Measurements from ENCODE around the gene CCN2.

DNA sequence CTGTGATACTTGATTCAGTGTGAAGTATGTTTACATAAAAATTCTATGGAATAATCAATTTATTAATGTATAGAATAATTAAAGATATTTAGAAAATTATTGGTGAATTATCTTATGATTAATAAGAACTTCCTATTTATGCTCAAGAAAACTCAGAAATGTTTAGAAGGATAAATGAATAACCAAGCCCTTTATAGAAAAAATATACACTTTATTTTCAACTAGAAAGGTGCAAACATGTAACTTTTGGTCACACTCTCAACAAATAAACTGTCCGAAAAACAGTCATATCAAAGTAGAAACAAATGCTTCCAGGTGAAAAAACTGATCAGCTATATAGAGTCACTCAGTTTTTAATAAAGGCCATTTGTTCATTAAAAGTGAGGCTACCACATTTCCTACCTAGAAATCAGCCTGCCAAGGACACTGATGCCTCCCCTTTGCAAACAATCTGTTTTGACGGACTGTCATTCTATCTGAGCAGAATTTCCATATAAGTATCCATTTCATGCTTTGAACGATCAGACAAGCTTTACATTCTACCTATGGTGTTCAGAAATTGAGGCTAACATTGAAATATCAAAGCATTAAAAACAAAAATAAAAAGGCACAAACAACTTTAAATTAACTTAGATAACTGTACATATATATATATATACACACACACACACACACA is 3.0 kb downstream of the CCN2 start:
- TF ChIP-seq, protein P1, sequence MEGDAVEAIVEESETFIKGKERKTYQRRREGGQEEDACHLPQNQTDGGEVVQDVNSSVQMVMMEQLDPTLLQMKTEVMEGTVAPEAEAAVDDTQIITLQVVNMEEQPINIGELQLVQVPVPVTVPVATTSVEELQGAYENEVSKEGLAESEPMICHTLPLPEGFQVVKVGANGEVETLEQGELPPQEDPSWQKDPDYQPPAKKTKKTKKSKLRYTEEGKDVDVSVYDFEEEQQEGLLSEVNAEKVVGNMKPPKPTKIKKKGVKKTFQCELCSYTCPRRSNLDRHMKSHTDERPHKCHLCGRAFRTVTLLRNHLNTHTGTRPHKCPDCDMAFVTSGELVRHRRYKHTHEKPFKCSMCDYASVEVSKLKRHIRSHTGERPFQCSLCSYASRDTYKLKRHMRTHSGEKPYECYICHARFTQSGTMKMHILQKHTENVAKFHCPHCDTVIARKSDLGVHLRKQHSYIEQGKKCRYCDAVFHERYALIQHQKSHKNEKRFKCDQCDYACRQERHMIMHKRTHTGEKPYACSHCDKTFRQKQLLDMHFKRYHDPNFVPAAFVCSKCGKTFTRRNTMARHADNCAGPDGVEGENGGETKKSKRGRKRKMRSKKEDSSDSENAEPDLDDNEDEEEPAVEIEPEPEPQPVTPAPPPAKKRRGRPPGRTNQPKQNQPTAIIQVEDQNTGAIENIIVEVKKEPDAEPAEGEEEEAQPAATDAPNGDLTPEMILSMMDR (IDR thresholded peaks at IDR 0.05) = no peak
- no peak for TF ChIP-seq EZH2 (IDR thresholded peaks at IDR 0.05; ENCODE audit: borderline replicate concordance, insufficient read depth, low read depth, low read length, poor library complexity, severe bottlenecking)

Data from B cell (primary cell).